Central memory CD8-positive, alpha-beta T cell (primary cell): ENCODE results near the gene UBN1.

ENCODE experiments used
- ATAC-seq: fragments of 150-1000 bp; cut with Tn5 transposase; replicated peaks from 2 replicates; pipeline ENCODE4 v1.10.0; 2022; ENCODE audit warnings: mild to moderate bottlenecking, moderate FRiP score, moderate number of reproducible peaks; ENCODE audit not compliant: poor library complexity, severe bottlenecking; ENCODE audit errors: extremely low read depth
- DNase-seq, 2 donors: peaks; one replicate each; pipeline ENCODE4 v3.0.0; 2021; ENCODE audit warnings: low spot score in 2 of 2
- H3K27ac Mint-ChIP-seq: one replicate; pipeline ENCODE4 v1.8.0; 2022; ENCODE audit warnings: low read depth, mild to moderate bottlenecking, moderate library complexity, mixed read lengths
- H3K27me3 Mint-ChIP-seq: one replicate; pipeline ENCODE4 v1.8.0; 2022; ENCODE audit warnings: mixed read lengths
- H3K36me3 Mint-ChIP-seq: one replicate; pipeline ENCODE4 v1.8.0; 2022; ENCODE audit warnings: mild to moderate bottlenecking, moderate library complexity, mixed read lengths; ENCODE audit not compliant: insufficient read depth
- H3K4me1 Mint-ChIP-seq: one replicate; pipeline ENCODE4 v1.8.0; 2022; ENCODE audit warnings: mixed read lengths
- H3K4me3 Mint-ChIP-seq: one replicate; pipeline ENCODE4 v1.8.0; 2022; ENCODE audit warnings: mild to moderate bottlenecking, moderate library complexity, mixed read lengths
- H3K9me3 Mint-ChIP-seq: one replicate; pipeline ENCODE4 v1.8.0; 2022; ENCODE audit warnings: mixed read lengths

UBN1 gene

DNA sequence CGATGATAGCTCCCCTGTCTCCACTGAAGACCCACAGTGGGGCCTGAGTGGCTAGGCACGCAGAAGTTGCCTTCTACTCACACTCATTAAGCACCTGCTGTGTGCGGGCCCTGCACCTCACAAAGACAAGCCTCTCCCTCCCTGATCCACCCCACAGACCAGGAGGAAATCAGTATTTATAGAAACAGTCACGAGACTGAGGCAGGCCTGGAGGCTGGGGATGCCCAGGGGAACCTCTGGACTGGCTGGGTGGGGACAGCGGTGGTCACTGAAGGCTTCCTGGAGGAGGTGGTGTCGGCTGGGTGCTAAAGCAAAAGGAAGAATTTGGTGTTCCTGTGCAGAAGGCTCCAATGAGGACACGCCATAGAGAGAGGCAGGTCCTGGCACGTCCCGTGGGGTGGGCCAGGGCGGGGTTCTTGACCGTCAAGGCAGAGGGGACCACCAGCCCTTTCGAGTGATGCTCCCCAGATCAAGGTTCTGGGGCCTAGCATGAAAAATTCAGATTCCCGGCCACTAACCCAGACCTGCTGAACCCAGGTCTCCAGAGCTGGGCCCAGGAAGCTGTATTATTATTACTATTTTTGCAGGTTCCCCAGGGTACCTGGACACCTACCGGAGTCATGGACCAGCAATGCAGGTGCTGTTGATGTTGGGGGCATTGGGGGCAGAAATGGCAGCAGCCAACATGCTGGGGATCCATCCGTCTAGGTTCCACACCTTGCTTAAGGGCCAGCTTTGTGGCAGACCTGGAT is 66.7 kb downstream of the UBN1 start:
- Mint-ChIP-seq H3K9me3 (no peaks in the 10 kb centered on the region), H3K27me3 (no peaks in the 10 kb centered on the region)

DNA sequence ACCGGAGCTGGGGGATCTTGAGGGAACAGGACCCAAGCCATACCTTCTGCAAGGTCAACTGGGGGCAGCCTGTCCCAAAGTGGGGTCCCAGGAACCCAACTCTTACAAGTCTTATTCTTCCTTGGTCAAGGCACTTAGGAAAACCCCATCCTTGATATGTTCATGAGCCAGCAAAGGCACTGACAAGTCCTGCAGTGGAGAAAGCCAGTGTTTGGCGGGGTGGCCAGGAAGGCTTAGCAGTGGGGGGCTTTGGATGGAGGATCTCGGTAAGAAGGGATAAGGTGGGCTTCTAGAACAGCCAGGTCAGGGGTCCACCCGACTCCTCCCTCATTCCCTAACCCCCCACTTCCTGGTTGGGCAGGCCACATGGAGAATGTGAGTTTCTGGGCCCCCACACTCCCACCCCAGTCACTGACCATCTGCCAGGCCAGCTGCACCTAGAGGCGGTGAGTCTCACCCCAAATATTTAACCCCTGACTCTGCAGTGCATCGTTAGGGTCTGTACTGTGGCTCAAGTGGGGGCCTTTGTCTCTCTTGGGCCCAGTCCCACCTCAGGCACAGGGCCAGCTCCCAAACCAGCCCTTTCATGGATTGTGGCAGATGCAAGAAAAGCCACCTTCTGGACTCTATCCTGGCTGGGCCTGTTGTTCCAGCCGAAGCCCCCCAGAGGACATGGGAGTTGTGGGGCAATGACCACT is 67.4 kb downstream of the UBN1 start:
- DNase-seq: no peak
- H3K9me3 Mint-ChIP-seq: no peaks in the 10 kb centered on the region
- H3K4me1 Mint-ChIP-seq: no peaks in the 10 kb centered on the region
- H3K36me3 Mint-ChIP-seq: no peaks in the 10 kb centered on the region
- no peak overlapping the region for H3K4me3 Mint-ChIP-seq
- no peak overlapping the region for H3K27ac Mint-ChIP-seq
- no peaks in the 10 kb centered on the region for H3K27me3 Mint-ChIP-seq
- no peak for ATAC-seq

More for the DNA sequence above, 66.7 kb downstream of the UBN1 start:
- no peaks in the 10 kb centered on the region for H3K4me1 Mint-ChIP-seq
- DNase-seq (no peak), ATAC-seq (no peak)
- no peaks in the 10 kb centered on the region for H3K36me3 Mint-ChIP-seq
- no peak overlapping the region for H3K4me3 Mint-ChIP-seq
- H3K27ac Mint-ChIP-seq: no peak overlapping the region

DNA sequence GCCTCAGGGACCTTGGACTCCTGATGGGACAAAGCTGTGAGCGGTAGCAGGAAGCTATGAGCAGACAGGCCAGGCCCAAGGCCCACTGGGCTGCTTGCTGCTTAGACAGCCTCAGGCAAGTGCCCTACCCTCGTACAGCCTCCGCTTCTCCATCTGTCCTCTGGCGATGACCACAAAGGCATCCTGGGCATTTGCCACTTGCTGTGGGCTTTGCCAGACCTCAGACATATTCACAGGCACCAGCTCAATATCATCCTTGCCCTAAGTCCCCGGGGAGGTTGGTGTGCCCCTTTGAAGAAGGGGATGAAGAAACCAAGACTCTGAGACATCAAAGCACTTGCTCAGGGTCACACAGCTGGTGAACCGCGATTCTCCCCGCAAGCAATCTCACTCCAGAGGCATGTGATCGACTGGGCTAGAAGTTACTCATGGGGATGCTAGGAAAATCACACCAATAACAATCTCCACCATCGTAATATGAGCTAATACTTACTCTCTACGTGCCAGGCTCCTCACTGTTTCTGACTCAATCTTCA is 68.0 kb downstream of the UBN1 start:
- no peaks in the 10 kb centered on the region for H3K9me3 Mint-ChIP-seq
- no peaks in the 10 kb centered on the region for H3K36me3 Mint-ChIP-seq
- H3K4me1 Mint-ChIP-seq: no peaks in the 10 kb centered on the region

DNA sequence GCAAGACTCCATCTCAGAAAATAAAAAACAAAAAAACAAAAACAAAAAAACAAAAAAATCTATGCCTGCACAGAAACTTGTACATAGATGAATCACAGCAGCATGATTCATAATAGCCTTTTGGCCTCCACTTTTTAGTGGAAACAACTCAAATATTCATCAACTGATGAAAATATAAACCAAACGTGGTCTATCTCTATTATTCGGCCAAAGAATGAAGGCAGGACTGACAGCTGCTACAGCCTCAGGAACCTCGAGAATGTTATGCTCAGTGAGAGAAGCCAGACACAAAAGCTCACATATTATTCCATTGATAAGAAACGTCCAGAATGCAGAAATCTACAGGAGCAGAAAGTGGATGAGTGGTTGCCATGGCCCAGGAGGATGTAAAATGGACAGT is 69.8 kb downstream of the UBN1 start:
- H3K9me3 Mint-ChIP-seq: no peaks in the 10 kb centered on the region
- H3K36me3 Mint-ChIP-seq: no peaks in the 10 kb centered on the region
- no peaks in the 10 kb centered on the region for H3K27me3 Mint-ChIP-seq
- H3K4me3 Mint-ChIP-seq: no peak overlapping the region
- no peak for DNase-seq
- no peaks in the 10 kb centered on the region for H3K4me1 Mint-ChIP-seq
- H3K27ac Mint-ChIP-seq: no peak overlapping the region
- no peak for ATAC-seq

More for the DNA sequence above, 68.0 kb downstream of the UBN1 start:
- Mint-ChIP-seq H3K27me3 (no peaks in the 10 kb centered on the region), H3K27ac (no peak overlapping the region), H3K4me3 (no peak overlapping the region)
- ATAC-seq (no peak), DNase-seq (no peak)

DNA sequence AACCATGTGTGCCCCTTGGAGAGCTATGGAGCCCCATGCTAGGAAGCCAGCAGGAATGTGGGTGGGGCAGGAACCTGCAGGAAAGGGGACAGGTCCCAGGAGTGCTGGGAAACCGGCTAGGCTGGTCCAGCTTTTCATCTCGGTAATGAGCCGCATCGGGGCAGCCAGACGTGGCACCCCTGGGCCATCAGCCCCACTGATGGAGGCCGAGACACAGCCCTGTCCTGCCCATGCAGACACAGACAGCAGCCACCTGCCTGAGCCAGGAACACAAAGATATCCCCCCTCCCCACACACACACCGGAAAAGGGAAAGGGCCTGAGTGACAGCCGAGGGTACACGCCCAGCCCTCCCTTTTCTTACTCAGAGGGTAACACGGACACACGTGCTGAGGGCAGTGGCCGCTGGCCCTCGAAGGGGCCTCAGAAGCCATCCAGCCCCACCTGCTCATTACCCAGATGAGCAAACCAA is 71.5 kb downstream of the UBN1 start:
- no peak overlapping the region for H3K27ac Mint-ChIP-seq
- no peak overlapping the region for H3K4me3 Mint-ChIP-seq
- no peak for ATAC-seq
- no peaks in the 10 kb centered on the region for H3K9me3 Mint-ChIP-seq
- no peaks in the 10 kb centered on the region for H3K4me1 Mint-ChIP-seq
- H3K27me3 Mint-ChIP-seq: peaks cover 14% of the 10 kb centered on the region
- H3K36me3 Mint-ChIP-seq: no peaks in the 10 kb centered on the region
- DNase-seq: no peak

DNA sequence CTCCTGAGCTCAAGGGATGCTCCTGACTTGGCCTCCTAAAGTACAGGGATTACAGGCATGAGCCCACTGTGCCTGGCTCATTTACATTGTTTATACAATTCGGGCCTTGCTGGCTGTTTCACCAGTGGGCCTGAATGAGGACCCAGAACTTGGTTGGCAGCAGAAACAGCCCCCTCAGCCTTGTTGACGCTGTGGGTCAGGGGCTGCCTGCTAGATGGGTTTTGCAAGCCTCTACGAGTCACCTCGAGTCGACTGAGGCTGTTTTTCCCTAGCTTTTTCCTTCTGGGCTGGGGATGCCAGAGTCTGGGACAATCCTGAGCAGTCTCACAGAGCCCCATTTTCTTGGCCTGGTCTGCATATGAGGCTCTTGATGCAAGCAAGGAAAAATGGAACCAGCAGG is 73.5 kb downstream of the UBN1 start:
- peaks cover 2% of the 10 kb centered on the region for H3K36me3 Mint-ChIP-seq
- peaks cover 25% of the 10 kb centered on the region for H3K27me3 Mint-ChIP-seq

DNA sequence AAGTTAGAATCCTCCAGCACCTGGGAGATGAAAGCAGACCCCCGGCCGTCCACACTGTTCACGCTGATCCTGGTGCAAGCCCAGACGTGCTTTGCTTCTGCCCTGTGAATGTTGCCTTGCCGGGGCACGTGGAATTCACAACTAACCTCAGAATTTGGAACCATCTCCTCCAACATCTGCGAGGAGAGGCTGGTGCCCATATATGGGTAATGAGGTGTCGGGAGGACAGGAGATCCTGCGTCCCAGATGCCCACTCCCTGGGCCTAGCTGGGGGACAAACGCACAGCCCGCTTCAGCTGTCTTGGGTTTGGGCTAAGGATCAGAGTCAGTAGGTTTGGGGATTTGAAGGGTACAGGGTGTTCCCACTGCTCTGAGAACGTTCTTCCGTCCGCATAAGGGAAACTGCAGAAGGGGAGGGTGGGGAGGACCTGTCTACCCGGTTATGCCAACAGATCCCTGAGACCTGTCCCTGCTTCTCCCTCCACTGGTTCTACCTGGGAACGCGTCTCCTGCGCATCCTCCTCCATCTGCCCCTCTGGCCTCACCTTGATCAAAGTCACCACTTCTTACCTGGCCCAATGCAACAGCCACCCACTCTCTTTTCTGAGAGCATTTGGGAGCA is 75.6 kb downstream of the UBN1 start:
- H3K4me1 Mint-ChIP-seq: no peaks in the 10 kb centered on the region
- ATAC-seq (no peak), DNase-seq (no peak)
- no peak overlapping the region for H3K27ac Mint-ChIP-seq
- H3K9me3 Mint-ChIP-seq: peaks cover 7% of the 10 kb centered on the region
- H3K36me3 Mint-ChIP-seq: peaks cover 2% of the 10 kb centered on the region
- peaks cover 25% of the 10 kb centered on the region for H3K27me3 Mint-ChIP-seq
- no peak overlapping the region for H3K4me3 Mint-ChIP-seq

More for the DNA sequence above, 73.5 kb downstream of the UBN1 start:
- Mint-ChIP-seq H3K27ac (no peak overlapping the region), H3K9me3 (no peaks in the 10 kb centered on the region), H3K4me3 (no peak overlapping the region), H3K4me1 (no peaks in the 10 kb centered on the region)
- ATAC-seq (no peak), DNase-seq (no peak)

DNA sequence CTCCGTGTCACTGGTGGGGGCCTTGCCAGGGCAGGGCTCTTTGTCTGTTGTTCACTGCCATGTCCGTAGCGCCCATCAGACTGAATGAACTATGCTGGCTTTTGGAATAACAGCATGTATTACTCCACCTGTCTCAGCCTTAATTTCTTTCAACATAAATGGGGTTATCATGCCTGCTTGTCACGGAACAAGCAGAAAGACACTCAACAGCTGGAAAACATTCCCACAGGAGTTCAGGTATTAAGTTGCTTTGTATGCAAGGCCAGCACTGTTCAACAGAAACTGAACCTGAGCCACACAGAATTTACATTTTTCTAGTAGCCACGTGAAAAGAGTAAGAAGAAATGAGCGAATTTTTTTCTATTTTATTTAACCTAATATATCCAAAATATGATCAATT is 76.6 kb downstream of the UBN1 start:
- H3K27me3 Mint-ChIP-seq: peaks cover 25% of the 10 kb centered on the region
- DNase-seq: no peak
- no peaks in the 10 kb centered on the region for H3K4me1 Mint-ChIP-seq
- ATAC-seq: no peak
- peaks cover 7% of the 10 kb centered on the region for H3K9me3 Mint-ChIP-seq
- no peak overlapping the region for H3K27ac Mint-ChIP-seq
- H3K36me3 Mint-ChIP-seq: peaks cover 2% of the 10 kb centered on the region
- no peak overlapping the region for H3K4me3 Mint-ChIP-seq

DNA sequence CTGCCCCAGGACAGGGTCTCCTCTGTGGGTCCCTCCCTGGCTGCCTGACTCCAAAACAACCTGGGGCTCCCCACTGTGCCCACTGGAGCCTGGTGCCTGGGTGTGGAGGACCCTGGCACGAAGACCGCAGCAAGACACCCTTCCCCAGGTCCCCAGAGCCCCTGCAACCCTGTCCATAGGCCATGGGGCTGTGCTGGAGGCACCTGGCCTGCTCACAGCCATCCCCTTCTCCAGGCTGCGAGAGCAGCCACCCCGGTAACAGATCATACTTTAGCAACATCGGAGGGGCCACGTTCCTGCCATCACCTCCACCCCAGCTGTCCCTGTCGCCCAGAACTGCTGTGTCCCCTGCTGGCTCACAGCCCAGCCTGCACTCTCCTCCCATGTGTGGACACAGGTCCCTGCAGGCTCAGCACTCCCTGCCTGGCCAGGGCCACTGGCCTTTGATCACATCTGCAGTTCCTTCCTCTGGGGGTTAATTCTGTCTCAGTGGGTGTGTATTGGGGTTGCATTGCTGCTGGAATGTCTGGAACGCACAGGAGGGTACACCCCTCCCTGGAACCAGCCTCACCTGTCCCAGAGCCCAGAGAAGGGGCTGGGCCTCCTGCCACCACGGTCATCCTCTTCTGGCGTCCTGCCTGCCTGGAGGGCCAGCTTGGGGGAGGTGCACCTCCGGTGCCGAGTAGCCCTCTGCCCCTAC is 77.5 kb downstream of the UBN1 start:
- no peak for ATAC-seq
- Mint-ChIP-seq H3K4me3 (no peak overlapping the region), H3K27me3 (peaks cover 25% of the 10 kb centered on the region), H3K4me1 (no peaks in the 10 kb centered on the region), H3K36me3 (peaks cover 2% of the 10 kb centered on the region), H3K27ac (no peak overlapping the region), H3K9me3 (peaks cover 7% of the 10 kb centered on the region)
- DNase-seq: no peak

DNA sequence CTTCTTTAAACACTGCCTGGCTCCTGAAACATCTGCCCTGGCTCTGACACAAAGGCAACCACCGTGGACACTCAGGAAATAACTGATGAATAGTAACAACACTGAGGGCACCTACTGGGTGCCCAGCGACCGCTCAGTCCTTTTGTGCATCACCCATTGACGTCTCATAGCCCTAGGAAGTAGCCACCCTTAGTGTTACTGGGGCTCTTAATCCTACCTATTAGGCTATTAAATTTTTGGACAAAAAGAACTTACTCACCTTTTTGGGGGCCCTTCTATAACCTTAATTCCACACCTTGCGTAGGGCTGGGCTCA is 78.0 kb downstream of the UBN1 start:
- peaks cover 7% of the 10 kb centered on the region for H3K9me3 Mint-ChIP-seq

DNA sequence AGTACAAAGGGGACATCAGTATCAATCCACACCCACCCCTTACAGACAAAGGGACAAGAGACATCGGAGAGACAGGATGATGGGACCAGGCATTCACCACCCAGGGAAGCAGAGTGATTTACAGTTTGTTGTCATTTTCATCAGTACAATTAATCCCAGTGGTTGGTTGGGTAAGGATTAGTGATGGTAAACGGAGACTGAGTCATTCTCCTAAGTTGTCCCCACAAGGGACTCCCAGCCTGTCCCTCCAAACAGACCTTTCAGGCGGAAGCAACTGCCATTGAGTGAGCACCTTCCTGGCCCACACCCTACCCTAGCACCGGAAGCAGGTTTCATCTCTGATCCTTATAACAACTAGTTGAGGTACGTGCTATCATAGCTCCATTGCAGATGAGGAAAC is 78.5 kb downstream of the UBN1 start:
- H3K4me3 Mint-ChIP-seq: no peak overlapping the region
- peaks cover 2% of the 10 kb centered on the region for H3K36me3 Mint-ChIP-seq
- peaks cover 7% of the 10 kb centered on the region for H3K9me3 Mint-ChIP-seq
- peaks cover 25% of the 10 kb centered on the region for H3K27me3 Mint-ChIP-seq
- H3K4me1 Mint-ChIP-seq: no peaks in the 10 kb centered on the region
- ATAC-seq (no peak), DNase-seq (no peak)
- H3K27ac Mint-ChIP-seq: no peak overlapping the region

More for the DNA sequence above, 78.0 kb downstream of the UBN1 start:
- Mint-ChIP-seq H3K4me1 (no peaks in the 10 kb centered on the region), H3K4me3 (no peak overlapping the region), H3K27me3 (peaks cover 25% of the 10 kb centered on the region), H3K27ac (no peak overlapping the region), H3K36me3 (peaks cover 2% of the 10 kb centered on the region)
- DNase-seq (no peak), ATAC-seq (no peak)

DNA sequence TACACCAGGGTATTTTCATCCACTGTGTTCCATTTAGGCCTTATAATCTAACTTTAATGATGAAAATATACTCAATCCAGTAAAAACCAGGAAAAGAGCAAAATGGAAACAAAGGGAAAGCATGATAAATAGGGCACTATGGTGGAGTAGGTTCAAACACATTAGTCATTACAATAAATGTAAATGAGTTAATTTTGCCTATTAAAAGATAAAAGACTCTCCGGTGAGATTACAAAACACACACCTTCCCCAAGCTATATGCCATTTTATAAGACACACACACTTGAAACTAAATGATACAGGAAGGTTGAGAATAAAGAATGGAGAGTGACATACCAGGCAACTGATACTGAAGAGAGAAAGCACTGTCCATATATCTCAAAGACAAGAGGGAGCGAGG is 79.6 kb downstream of the UBN1 start:
- Mint-ChIP-seq H3K4me3 (no peak overlapping the region), H3K9me3 (peaks cover 7% of the 10 kb centered on the region), H3K27me3 (peaks cover 25% of the 10 kb centered on the region), H3K4me1 (no peaks in the 10 kb centered on the region), H3K36me3 (peaks cover 2% of the 10 kb centered on the region), H3K27ac (no peak overlapping the region)
- no peak for DNase-seq
- no peak for ATAC-seq
